K562 (cell line): ENCODE measurements around the gene TSPAN1. TPM values are rescaled to one million over a fixed set of nuclear protein-coding genes. Genes with fewer than 3 reads are reported as not detected.
A peak's percentile ranks its signal among the peaks of the same experiment; 100 is the strongest.

Experiments used
- ATAC-seq: fragments of 200-7000 bp; cut with Tn5 transposase; 3 replicates; pipeline ENCODE4 v1.9.1; 2020; ENCODE audit warnings: moderate library complexity
- BruUV-seq: library from RNA; stranded (reverse); fragments of 400-500 nt; replicated peaks from 2 replicates; lab custom pipeline; 2021; lab: Mats Ljungman, UMichigan
- CTCF ChIA-PET: fragments of 300-600 bp; formaldehyde crosslinking; extraction: SDS; loops from one replicate; lab custom pipeline; 2021; ENCODE audit warnings: low intra/inter-chr PET ratio; lab: Yijun Ruan, JAX
- POLR2A ChIA-PET: fragments of 300-600, 350-650 bp; sonication (Branson Sonifier 250); formaldehyde crosslinking; extraction: SDS; loops from one replicate; lab custom pipeline; 2021; ENCODE audit warnings: antibody characterized with exemption, inconsistent platforms; lab: Yijun Ruan, JAX
- DNase-seq, 4 experiments: peaks; one replicate each; pipeline versions ENCODE4 v3.0.0 to v3.0.0-alpha.2; 2011 to 2018; ENCODE audit warnings: low spot score in 3 of 4, mixed read lengths in 3 of 4; ENCODE audit errors: extremely low read depth in 1 of 4
- FAIRE-seq: peaks from 2 replicates; lab custom pipeline; 2011; peaks lifted over from hg19 to GRCh38; lab: Jason Lieb, UNC
- H2AFZ ChIP-seq: 2 replicates; pipeline ENCODE4 v1.6.0; 2011; ENCODE audit warnings: low read depth, low read length, control low read depth, inconsistent platforms
- H3K27ac ChIP-seq: fragments of 200-600 bp; 3 replicates; pipeline ENCODE4 v1.8.0; 2011; ENCODE audit warnings: low read depth, mild to moderate bottlenecking, control low read depth, inconsistent platforms, low read length, moderate library complexity, mixed read lengths; ENCODE audit errors: extremely low read depth
- H3K27me3 ChIP-seq, 2 experiments: fragments of 300-600 bp in 1 of 2; 2 replicates in 1 of 2; 3 replicates in 1 of 2; pipeline versions ENCODE4 v1.6.0 to v1.8.0; 2011; ENCODE audit warnings: inconsistent platforms in 2 of 2, low read length in 2 of 2, mild to moderate bottlenecking in 1 of 2, mixed read lengths in 1 of 2, moderate library complexity in 1 of 2; ENCODE audit not compliant: control insufficient read depth in 2 of 2, insufficient read depth in 2 of 2
- H3K36me3 ChIP-seq: fragments of 300-600 bp; 3 replicates; pipeline ENCODE4 v1.8.0; 2011; ENCODE audit warnings: mild to moderate bottlenecking, low read length, inconsistent platforms; ENCODE audit not compliant: control insufficient read depth, insufficient read depth
- H3K4me1 ChIP-seq, 2 experiments: fragments of 200-600 bp in 1 of 2; replicated peaks in 1 of 2; 2 replicates in 1 of 2; 3 replicates in 1 of 2; pipeline versions ENCODE4 v1.5.1 to v1.8.0; 2011; ENCODE audit warnings: inconsistent platforms in 2 of 2, low read length in 2 of 2, mild to moderate bottlenecking in 1 of 2, mixed read lengths in 1 of 2, moderate library complexity in 1 of 2; ENCODE audit not compliant: control insufficient read depth in 2 of 2, insufficient read depth in 2 of 2
- H3K4me2 ChIP-seq: 2 replicates; pipeline ENCODE4 v1.6.1; 2011; ENCODE audit warnings: low read length, control low read depth, inconsistent platforms, mixed read lengths; ENCODE audit not compliant: insufficient read depth
- H3K4me3 ChIP-seq: fragments of 200-600 bp; sonication (generic), shearing (Covaris generic); 2 replicates; pipeline ENCODE4 v1.5.1; 2016; ENCODE audit warnings: control low read depth, inconsistent platforms
- H3K79me2 ChIP-seq: fragments of 200-600 bp; 3 replicates; pipeline ENCODE4 v1.8.0; 2011; ENCODE audit warnings: low read length, inconsistent platforms; ENCODE audit not compliant: control insufficient read depth, insufficient read depth
- H3K9ac ChIP-seq, 2 experiments: 2 replicates each; pipeline versions ENCODE4 v1.6.0 to v1.6.1; 2011; ENCODE audit warnings: low read depth in 2 of 2, low read length in 2 of 2, control low read depth in 1 of 2, inconsistent platforms in 1 of 2, mild to moderate bottlenecking in 1 of 2, mixed read lengths in 1 of 2; ENCODE audit not compliant: insufficient read depth in 1 of 2
- H3K9me1 ChIP-seq: one replicate; pipeline ENCODE4 v1.6.0; 2011; ENCODE audit warnings: inconsistent platforms, mild to moderate bottlenecking, low read length, moderate library complexity; ENCODE audit not compliant: control insufficient read depth, insufficient read depth
- H3K9me3 ChIP-seq: replicated peaks from 2 replicates; pipeline ENCODE4 v1.5.1; 2011; ENCODE audit warnings: low read depth, low read length, inconsistent platforms; ENCODE audit not compliant: control insufficient read depth, insufficient read depth
- H4K20me1 ChIP-seq: replicated peaks from 2 replicates; pipeline ENCODE4 v1.6.1; 2011; ENCODE audit warnings: low read length, inconsistent platforms, mixed read lengths; ENCODE audit not compliant: control insufficient read depth, insufficient read depth
- EP400 ChIP-seq: fragments of 450-650 bp; IDR thresholded peaks from 2 replicates; pipeline ENCODE4 v1.6.1; 2017; ENCODE audit warnings: antibody characterized with exemption, mild to moderate bottlenecking, moderate library complexity
- NFIC ChIP-seq: fragments of 450-650 bp; IDR thresholded peaks from 2 replicates; pipeline ENCODE4 v1.6.1; 2017; ENCODE audit warnings: mild to moderate bottlenecking, inconsistent platforms
- NR1H2 ChIP-seq: sonication (generic); formaldehyde crosslinking; IDR thresholded peaks from 2 replicates; pipeline ENCODE4 v1.4.0; 2020; ENCODE audit warnings: mild to moderate bottlenecking, missing genetic modification reagents
- ZC3H11A ChIP-seq: IDR thresholded peaks from 2 replicates; pipeline ENCODE4 v1.6.1; 2012; ENCODE audit warnings: low read depth, low read length, improper control_type of control experiment
- WGBS: fragments of 100-300 bp; shearing (Covaris generic); methylation state at CpG from one replicate; pipeline ENCODE4 v1.1.6; 2016; ENCODE audit warnings: low coverage, mixed read lengths; ENCODE audit not compliant: insufficient coverage; ENCODE audit errors: missing lambda C conversion rate; 5-methylcytosine and 5-hydroxymethylcytosine counted together
- in situ Hi-C: fragments of 300-500 bp; cut with MboI; formaldehyde crosslinking; loops from 4 replicates; pipeline ENCODE4 v1.15.0; 2018; ENCODE audit warnings: inconsistent platforms, mixed read lengths
- intact Hi-C: fragments of 100-400 bp; cut with micrococcal nuclease; formaldehyde crosslinking; loops from 2 replicates; pipeline ENCODE4 v1.14.2; 2022
- polyA plus RNA-seq, 8 experiments: library from polyadenylated mRNA; depleted of rRNA in 4 of 8; stranded (reverse) in 5 of 8; unstranded in 3 of 8; fragments of >200 nt; fragmentation: Nextera tagmentation in 2 of 8; fragmentation: Illumina TruSeq in 1 of 8; extraction: Ambion mirVana in 2 of 8; extraction: Trizol in 1 of 8; gene quantifications; 2 replicates each; pipeline versions ENCODE4 v1.2.1 to v1.2.3, GENCODE V29; 2011 to 2014; ENCODE audit warnings: inconsistent platforms in 1 of 8, missing spikeins in 1 of 8
- total RNA-seq, 7 experiments: library from RNA; depleted of rRNA in 6 of 7; stranded (reverse); fragments of >200 nt in 6 of 7; fragmentation: Illumina TruSeq in 2 of 7; extraction: Trizol in 2 of 7; gene quantifications; 2 replicates each; pipeline versions ENCODE4 v1.2.1 to v1.2.3, GENCODE V29; 2011 to 2021; ENCODE audit warnings: low replicate concordance in 1 of 7

TSPAN1 gene
- total and polyA plus RNA-seq, 9 of the 15 experiments (the other 6 are each of a cell fraction or from before 2014, with no cell fraction given): 0.58 TPM; not detected in 8

DNA sequence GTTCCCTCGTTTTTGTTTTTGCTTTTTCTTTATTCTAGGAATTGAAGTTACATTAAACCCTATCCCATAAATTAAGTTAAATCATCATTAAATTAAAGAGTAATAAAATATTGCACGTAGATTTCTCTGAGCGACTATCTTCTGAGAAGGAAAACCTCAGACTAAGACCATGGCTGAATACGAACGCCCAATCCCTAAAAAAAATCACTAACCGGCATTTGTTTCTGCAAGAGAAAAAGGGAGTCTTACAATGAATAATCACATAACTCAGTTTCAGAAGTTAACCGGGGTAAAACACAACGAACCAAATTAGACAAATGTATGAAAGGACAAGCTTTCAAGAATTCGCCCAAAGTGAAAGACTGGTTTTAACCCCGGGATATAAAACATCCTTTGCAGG lies 43.8 kb upstream of the TSPAN1 start:
- H3K4me1 ChIP-seq: peaks cover 13 to 21% of the 10 kb centered on the region in 2 experiments; a peak in 4 of 5 replicates
- peak overlapping the region in 1 of 2 experiments; percentile 45; a peak in 2 of 4 replicates for H3K9ac ChIP-seq
- CTCF ChIA-PET: no interaction called here
- no peak for TF ChIP-seq NR1H2 (CRISPR knock-in tag)
- TF ChIP-seq ZC3H11A: 0 out of 2 replicates have a peak, but pooled peaks have one; percentile 21
- TF ChIP-seq EP400: 0 out of 2 replicates have a peak, but pooled peaks have one; percentile 10
- no peak for TF ChIP-seq NFIC
- TF ChIP-seq, all 486 proteins: peak for 2
- no peak for FAIRE-seq
- Histone ChIP-seq H3K79me2 (peaks cover 19% of the 10 kb centered on the region; the same call in 2 of the 3 replicates), H3K4me3 (peak overlapping the region; percentile 61), H3K9me3 (no peaks in the 10 kb centered on the region; the same call in 1 of the 2 replicates), H4K20me1 (no peaks in the 10 kb centered on the region), H3K4me2 (peak overlapping the region; percentile 46; the same call in 1 of the 2 replicates), H3K36me3 (no peaks in the 10 kb centered on the region; the same call in 2 of the 3 replicates), H3K27me3 (no peaks in the 10 kb centered on the region), H3K9me1 (no peaks in the 10 kb centered on the region), H3K27ac (no peak overlapping the region), H2AFZ (peak overlapping the region; percentile 99)
- in situ Hi-C loops: no loop called here
- WGBS: under 1% methylated on average over 10 of the region's 10 CpGs
- no TSS peak for BruUV-seq
- intact Hi-C loops: no loop called here
- POLR2A ChIA-PET: interaction anchor here (0.6 to 4.6 kb wide), 18 partner anchors 9 to 674 kb away, joined by 3 to 53 read pairs (median 8); no protein-coding TSS in a partner anchor
- no peak for DNase-seq
- no peak for ATAC-seq
